WTC11 (cell line): ENCODE results near the gene TOM1L2. TPM values are rescaled to one million over a fixed set of nuclear protein-coding genes. Genes with fewer than 3 reads are reported as not detected.

ENCODE experiments used
- ATAC-seq: fragments of 200-7000 bp; cut with Tn5 transposase; 2 replicates; pipeline ENCODE4 v1.10.0; 2021; ENCODE audit warnings: mild to moderate bottlenecking, moderate library complexity
- CTCF ChIA-PET: fragments of 300-600 bp; sonication (Branson Sonifier 250); formaldehyde crosslinking; loops from one replicate; lab custom pipeline; 2021; ENCODE audit warnings: antibody characterized with exemption; lab: Charles Lee
- POLR2A ChIA-PET: fragments of 350-600 bp; sonication (Branson Sonifier 250); formaldehyde crosslinking; loops from one replicate; lab custom pipeline; 2021; ENCODE audit warnings: antibody characterized with exemption; lab: Charles Lee
- DNase-seq: peaks from one replicate; pipeline ENCODE4 v3.0.0; 2021; ENCODE audit warnings: low spot score
- H3K27ac Mint-ChIP-seq: 2 replicates; pipeline ENCODE4 v1.8.0; 2021; ENCODE audit warnings: mixed read lengths
- H3K27me3 Mint-ChIP-seq: 2 replicates; pipeline ENCODE4 v1.8.0; 2021; ENCODE audit warnings: low read depth, mild to moderate bottlenecking, moderate library complexity, mixed read lengths
- H3K36me3 Mint-ChIP-seq: 2 replicates; pipeline ENCODE4 v1.8.0; 2021; ENCODE audit warnings: mixed read lengths
- H3K4me1 Mint-ChIP-seq: 2 replicates; pipeline ENCODE4 v1.8.0; 2022; ENCODE audit warnings: mixed read lengths
- H3K4me3 Mint-ChIP-seq: 2 replicates; pipeline ENCODE4 v1.8.0; 2021; ENCODE audit warnings: mild to moderate bottlenecking, moderate library complexity, mixed read lengths
- H3K9me3 Mint-ChIP-seq: 2 replicates; pipeline ENCODE4 v1.8.0; 2021; ENCODE audit warnings: mixed read lengths
- GABPB1 ChIP-seq: sonication (generic); formaldehyde crosslinking; IDR thresholded peaks from 2 replicates; pipeline ENCODE4 v1.8.1; 2023; ENCODE audit warnings: mild to moderate bottlenecking, missing genetic modification reagents
- GRHL2 ChIP-seq: fragments of 250-450 bp; sonication (Bioruptor Pico); IDR thresholded peaks from 2 replicates; pipeline ENCODE4 v1.8.0; 2022; ENCODE audit warnings: mild to moderate bottlenecking, moderate library complexity; ENCODE audit not compliant: insufficient replicate concordance, severe bottlenecking
- JAZF1 ChIP-seq: fragments of 250-450 bp; sonication (Bioruptor Pico); IDR thresholded peaks from 2 replicates; pipeline ENCODE4 v1.9.0; 2021; ENCODE audit warnings: moderate library complexity, mild to moderate bottlenecking, inconsistent platforms
- MXD4 ChIP-seq: fragments of 250-450 bp; sonication (Bioruptor Pico); IDR thresholded peaks from 2 replicates; pipeline ENCODE4 v1.8.0; 2021; ENCODE audit warnings: mild to moderate bottlenecking, moderate library complexity, borderline replicate concordance
- NFE2L1 ChIP-seq: sonication (generic); formaldehyde crosslinking; IDR thresholded peaks from 2 replicates; pipeline ENCODE4 v1.8.1; 2023; ENCODE audit warnings: missing genetic modification reagents
- NR2C2 ChIP-seq: sonication (generic); formaldehyde crosslinking; IDR thresholded peaks from 2 replicates; pipeline ENCODE4 v1.8.0; 2022; ENCODE audit warnings: mild to moderate bottlenecking, missing genetic modification reagents
- PRRX2 ChIP-seq: fragments of 250-450 bp; sonication (Bioruptor Pico); IDR thresholded peaks from 2 replicates; pipeline ENCODE4 v1.8.0; 2021; ENCODE audit warnings: mild to moderate bottlenecking
- SMAD4 ChIP-seq: sonication (generic); formaldehyde crosslinking; IDR thresholded peaks from 2 replicates; pipeline ENCODE4 v1.8.0; 2022; ENCODE audit warnings: mild to moderate bottlenecking, missing genetic modification reagents
- SP1 ChIP-seq: sonication (generic); formaldehyde crosslinking; conservative IDR thresholded peaks from 2 replicates; pipeline ENCODE4 v1.8.1; 2022; ENCODE audit warnings: missing genetic modification reagents
- TEAD1 ChIP-seq: sonication (generic); formaldehyde crosslinking; IDR thresholded peaks from 2 replicates; pipeline ENCODE4 v1.8.0; 2022; ENCODE audit warnings: mild to moderate bottlenecking, missing genetic modification reagents
- TP53 ChIP-seq: sonication (generic); formaldehyde crosslinking; IDR thresholded peaks from 2 replicates; pipeline ENCODE4 v1.8.1; 2023; ENCODE audit warnings: mild to moderate bottlenecking, missing genetic modification reagents
- ZBTB21 ChIP-seq: sonication (generic); formaldehyde crosslinking; IDR thresholded peaks from 2 replicates; pipeline ENCODE4 v1.8.1; 2023; ENCODE audit warnings: mild to moderate bottlenecking, missing genetic modification reagents, borderline replicate concordance
- ZNF138 ChIP-seq: sonication (generic); formaldehyde crosslinking; conservative IDR thresholded peaks from 2 replicates; pipeline ENCODE4 v1.8.1; 2022; ENCODE audit warnings: mild to moderate bottlenecking, moderate library complexity, missing genetic modification reagents
- ZNF219 ChIP-seq: sonication (generic); formaldehyde crosslinking; IDR thresholded peaks from 2 replicates; pipeline ENCODE4 v1.8.0; 2023; ENCODE audit warnings: missing genetic modification reagents, mild to moderate bottlenecking, borderline replicate concordance
- ZNF396 ChIP-seq: fragments of 250-450 bp; sonication (Bioruptor Pico); IDR thresholded peaks from 2 replicates; pipeline ENCODE4 v1.8.0; 2021; ENCODE audit warnings: mild to moderate bottlenecking, moderate library complexity, borderline replicate concordance
- total RNA-seq: library from RNA; stranded (reverse); gene quantifications from 3 replicates; pipeline ENCODE4 v1.2.3, GENCODE V29; 2021
- TF ChIP-seq, protein P1 (sequence below): fragments of 250-450 bp; sonication (Bioruptor Pico); IDR thresholded peaks from 2 replicates; pipeline ENCODE4 v1.8.0; 2021; ENCODE audit warnings: mild to moderate bottlenecking
- TF ChIP-seq, protein P2 (sequence below): fragments of 250-450 bp; sonication (Bioruptor Pico); IDR thresholded peaks from 2 replicates; pipeline ENCODE4 v1.9.0; 2021; ENCODE audit warnings: mild to moderate bottlenecking, borderline replicate concordance
- TF ChIP-seq, protein P3 (sequence below): sonication (generic); formaldehyde crosslinking; IDR thresholded peaks from 2 replicates; pipeline ENCODE4 v1.8.1; 2023; ENCODE audit warnings: mild to moderate bottlenecking, missing genetic modification reagents
- TF ChIP-seq, protein P4 (sequence below): sonication (generic); formaldehyde crosslinking; IDR thresholded peaks from 2 replicates; pipeline ENCODE4 v1.8.0; 2023; ENCODE audit warnings: missing genetic modification reagents
- TF ChIP-seq, protein P5 (sequence below): sonication (generic); formaldehyde crosslinking; IDR thresholded peaks from 2 replicates; pipeline ENCODE4 v1.8.1; 2022; ENCODE audit warnings: low read depth, mild to moderate bottlenecking, moderate library complexity, missing genetic modification reagents, borderline replicate concordance
- TF ChIP-seq, protein P6 (sequence below): sonication (generic); formaldehyde crosslinking; IDR thresholded peaks from 2 replicates; pipeline ENCODE4 v1.8.1; 2023; ENCODE audit warnings: mild to moderate bottlenecking, missing genetic modification reagents

Gene TOM1L2
- total RNA-seq, 1 experiment from 2014 or later = 6.4 TPM

DNA sequence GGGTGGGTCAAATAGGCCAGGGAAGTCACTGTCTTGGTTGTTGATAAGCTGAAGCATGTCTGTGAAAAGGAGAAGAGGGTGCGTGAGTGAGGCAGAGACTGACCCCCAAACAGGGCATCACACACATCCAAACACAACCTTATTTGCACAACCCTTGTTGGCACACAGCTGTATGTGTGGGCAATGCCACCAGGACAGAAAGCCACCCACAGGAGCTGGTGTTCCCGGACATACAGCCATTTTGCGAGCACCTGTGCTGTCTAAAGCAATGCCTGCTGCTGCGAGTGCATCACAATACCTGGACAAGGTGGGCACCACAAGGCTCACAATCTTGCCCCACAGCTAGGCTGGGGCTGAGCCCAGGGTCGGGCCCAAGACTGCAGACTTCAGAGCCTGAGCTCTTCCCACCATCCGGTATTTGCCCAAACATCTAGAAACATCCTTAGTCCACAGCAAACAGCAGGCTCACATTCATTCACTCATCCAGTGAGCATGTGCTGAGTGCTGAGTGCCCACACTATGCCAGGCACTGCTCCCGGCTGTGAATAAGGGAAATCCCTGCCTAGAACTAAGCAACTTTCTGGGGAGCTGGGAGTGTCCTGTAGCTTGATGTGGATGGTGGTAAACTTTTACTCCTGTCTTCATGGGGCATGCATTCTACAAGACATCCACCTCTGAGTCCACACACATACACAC lies 151.6 kb downstream of the TOM1L2 start (continued):
- TF ChIP-seq, protein P1, sequence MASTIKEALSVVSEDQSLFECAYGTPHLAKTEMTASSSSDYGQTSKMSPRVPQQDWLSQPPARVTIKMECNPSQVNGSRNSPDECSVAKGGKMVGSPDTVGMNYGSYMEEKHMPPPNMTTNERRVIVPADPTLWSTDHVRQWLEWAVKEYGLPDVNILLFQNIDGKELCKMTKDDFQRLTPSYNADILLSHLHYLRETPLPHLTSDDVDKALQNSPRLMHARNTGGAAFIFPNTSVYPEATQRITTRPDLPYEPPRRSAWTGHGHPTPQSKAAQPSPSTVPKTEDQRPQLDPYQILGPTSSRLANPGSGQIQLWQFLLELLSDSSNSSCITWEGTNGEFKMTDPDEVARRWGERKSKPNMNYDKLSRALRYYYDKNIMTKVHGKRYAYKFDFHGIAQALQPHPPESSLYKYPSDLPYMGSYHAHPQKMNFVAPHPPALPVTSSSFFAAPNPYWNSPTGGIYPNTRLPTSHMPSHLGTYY (CRISPR knock-in tag) = no peak
- TF ChIP-seq PRRX2 (CRISPR knock-in tag) (no peak), ZBTB21 (CRISPR knock-in tag) (no peak), ZNF138 (CRISPR knock-in tag) (no peak), JAZF1 (CRISPR knock-in tag) (no peak), SMAD4 (CRISPR knock-in tag) (no peak), MXD4 (CRISPR knock-in tag) (no peak), TEAD1 (no peak), GABPB1 (no peak)
- TF ChIP-seq, protein P2, sequence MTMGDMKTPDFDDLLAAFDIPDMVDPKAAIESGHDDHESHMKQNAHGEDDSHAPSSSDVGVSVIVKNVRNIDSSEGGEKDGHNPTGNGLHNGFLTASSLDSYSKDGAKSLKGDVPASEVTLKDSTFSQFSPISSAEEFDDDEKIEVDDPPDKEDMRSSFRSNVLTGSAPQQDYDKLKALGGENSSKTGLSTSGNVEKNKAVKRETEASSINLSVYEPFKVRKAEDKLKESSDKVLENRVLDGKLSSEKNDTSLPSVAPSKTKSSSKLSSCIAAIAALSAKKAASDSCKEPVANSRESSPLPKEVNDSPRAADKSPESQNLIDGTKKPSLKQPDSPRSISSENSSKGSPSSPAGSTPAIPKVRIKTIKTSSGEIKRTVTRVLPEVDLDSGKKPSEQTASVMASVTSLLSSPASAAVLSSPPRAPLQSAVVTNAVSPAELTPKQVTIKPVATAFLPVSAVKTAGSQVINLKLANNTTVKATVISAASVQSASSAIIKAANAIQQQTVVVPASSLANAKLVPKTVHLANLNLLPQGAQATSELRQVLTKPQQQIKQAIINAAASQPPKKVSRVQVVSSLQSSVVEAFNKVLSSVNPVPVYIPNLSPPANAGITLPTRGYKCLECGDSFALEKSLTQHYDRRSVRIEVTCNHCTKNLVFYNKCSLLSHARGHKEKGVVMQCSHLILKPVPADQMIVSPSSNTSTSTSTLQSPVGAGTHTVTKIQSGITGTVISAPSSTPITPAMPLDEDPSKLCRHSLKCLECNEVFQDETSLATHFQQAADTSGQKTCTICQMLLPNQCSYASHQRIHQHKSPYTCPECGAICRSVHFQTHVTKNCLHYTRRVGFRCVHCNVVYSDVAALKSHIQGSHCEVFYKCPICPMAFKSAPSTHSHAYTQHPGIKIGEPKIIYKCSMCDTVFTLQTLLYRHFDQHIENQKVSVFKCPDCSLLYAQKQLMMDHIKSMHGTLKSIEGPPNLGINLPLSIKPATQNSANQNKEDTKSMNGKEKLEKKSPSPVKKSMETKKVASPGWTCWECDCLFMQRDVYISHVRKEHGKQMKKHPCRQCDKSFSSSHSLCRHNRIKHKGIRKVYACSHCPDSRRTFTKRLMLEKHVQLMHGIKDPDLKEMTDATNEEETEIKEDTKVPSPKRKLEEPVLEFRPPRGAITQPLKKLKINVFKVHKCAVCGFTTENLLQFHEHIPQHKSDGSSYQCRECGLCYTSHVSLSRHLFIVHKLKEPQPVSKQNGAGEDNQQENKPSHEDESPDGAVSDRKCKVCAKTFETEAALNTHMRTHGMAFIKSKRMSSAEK (CRISPR knock-in tag) = no peak
- TF ChIP-seq, protein P3, sequence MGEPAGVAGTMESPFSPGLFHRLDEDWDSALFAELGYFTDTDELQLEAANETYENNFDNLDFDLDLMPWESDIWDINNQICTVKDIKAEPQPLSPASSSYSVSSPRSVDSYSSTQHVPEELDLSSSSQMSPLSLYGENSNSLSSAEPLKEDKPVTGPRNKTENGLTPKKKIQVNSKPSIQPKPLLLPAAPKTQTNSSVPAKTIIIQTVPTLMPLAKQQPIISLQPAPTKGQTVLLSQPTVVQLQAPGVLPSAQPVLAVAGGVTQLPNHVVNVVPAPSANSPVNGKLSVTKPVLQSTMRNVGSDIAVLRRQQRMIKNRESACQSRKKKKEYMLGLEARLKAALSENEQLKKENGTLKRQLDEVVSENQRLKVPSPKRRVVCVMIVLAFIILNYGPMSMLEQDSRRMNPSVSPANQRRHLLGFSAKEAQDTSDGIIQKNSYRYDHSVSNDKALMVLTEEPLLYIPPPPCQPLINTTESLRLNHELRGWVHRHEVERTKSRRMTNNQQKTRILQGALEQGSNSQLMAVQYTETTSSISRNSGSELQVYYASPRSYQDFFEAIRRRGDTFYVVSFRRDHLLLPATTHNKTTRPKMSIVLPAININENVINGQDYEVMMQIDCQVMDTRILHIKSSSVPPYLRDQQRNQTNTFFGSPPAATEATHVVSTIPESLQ (CRISPR knock-in tag) = no peak
- TF ChIP-seq, protein P4, sequence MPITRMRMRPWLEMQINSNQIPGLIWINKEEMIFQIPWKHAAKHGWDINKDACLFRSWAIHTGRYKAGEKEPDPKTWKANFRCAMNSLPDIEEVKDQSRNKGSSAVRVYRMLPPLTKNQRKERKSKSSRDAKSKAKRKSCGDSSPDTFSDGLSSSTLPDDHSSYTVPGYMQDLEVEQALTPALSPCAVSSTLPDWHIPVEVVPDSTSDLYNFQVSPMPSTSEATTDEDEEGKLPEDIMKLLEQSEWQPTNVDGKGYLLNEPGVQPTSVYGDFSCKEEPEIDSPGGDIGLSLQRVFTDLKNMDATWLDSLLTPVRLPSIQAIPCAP (CRISPR knock-in tag) = no peak
- TF ChIP-seq, protein P5, sequence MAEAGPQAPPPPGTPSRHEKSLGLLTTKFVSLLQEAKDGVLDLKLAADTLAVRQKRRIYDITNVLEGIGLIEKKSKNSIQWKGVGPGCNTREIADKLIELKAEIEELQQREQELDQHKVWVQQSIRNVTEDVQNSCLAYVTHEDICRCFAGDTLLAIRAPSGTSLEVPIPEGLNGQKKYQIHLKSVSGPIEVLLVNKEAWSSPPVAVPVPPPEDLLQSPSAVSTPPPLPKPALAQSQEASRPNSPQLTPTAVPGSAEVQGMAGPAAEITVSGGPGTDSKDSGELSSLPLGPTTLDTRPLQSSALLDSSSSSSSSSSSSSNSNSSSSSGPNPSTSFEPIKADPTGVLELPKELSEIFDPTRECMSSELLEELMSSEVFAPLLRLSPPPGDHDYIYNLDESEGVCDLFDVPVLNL (CRISPR knock-in tag) = no peak

DNA sequence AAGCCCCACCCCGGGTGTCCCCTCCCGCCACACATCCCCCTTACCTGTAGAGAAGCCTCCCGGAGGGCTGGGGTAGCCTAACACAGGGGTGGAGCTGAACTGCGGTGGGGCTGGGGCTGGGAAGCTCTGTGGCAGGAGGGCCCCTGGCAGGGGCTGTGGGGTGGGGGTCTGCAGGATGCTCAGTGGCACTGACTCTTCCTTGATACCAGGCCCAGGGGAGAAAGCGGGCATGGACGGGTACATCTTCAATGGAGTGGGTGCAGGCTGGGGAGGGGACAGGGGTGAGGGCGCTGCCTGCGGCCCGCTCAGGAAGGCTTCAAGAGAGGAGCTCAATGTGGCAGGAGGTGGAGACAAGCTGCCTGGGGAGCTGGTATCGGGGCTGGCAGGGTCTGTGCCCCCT lies 152.2 kb downstream of the TOM1L2 start:
- CTCF ChIA-PET = interaction anchor here (0.8 to 1.5 kb wide), 5 partner anchors 8 to 99 kb away, joined by 3 to 12 read pairs (median 4); no protein-coding TSS in a partner anchor

More for the DNA sequence above, 152.2 kb downstream of the TOM1L2 start:
- Mint-ChIP-seq H3K4me3 (no peak overlapping the region), H3K27me3 (no peaks in the 10 kb centered on the region), H3K9me3 (no peaks in the 10 kb centered on the region)
- no peak for DNase-seq
- ATAC-seq = no peak
- TF ChIP-seq NR2C2 (no peak), NFE2L1 (CRISPR knock-in tag) (no peak), GRHL2 (CRISPR knock-in tag) (no peak), ZNF219 (CRISPR knock-in tag) (no peak), SP1 (CRISPR knock-in tag) (no peak), TP53 (CRISPR knock-in tag) (no peak), ZNF396 (CRISPR knock-in tag) (no peak)
- TF ChIP-seq, protein P6, sequence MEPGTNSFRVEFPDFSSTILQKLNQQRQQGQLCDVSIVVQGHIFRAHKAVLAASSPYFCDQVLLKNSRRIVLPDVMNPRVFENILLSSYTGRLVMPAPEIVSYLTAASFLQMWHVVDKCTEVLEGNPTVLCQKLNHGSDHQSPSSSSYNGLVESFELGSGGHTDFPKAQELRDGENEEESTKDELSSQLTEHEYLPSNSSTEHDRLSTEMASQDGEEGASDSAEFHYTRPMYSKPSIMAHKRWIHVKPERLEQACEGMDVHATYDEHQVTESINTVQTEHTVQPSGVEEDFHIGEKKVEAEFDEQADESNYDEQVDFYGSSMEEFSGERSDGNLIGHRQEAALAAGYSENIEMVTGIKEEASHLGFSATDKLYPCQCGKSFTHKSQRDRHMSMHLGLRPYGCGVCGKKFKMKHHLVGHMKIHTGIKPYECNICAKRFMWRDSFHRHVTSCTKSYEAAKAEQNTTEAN (CRISPR knock-in tag) = no peak
- TF ChIP-seq, all 79 proteins: peak for 0
- Mint-ChIP-seq H3K4me1 (peaks cover 54% of the 10 kb centered on the region), H3K27ac (peak overlapping the region; percentile 84; the same call in 1 of the 2 replicates), H3K36me3 (peaks cover 26% of the 10 kb centered on the region)
- POLR2A ChIA-PET = interaction anchor here (9.4 kb wide), 1 partner anchor 17 kb away, joined by 137 read pairs; the partner anchor contains the start of gene SREBF1
